ENCODE data around the gene FGD3. TPM values are rescaled to one million over a fixed set of nuclear protein-coding genes. Genes with fewer than 3 reads are reported as not detected.

The FGD3 gene
- total RNA-seq, 1 experiment from 2014 or later, result 0.09 TPM

DNA sequence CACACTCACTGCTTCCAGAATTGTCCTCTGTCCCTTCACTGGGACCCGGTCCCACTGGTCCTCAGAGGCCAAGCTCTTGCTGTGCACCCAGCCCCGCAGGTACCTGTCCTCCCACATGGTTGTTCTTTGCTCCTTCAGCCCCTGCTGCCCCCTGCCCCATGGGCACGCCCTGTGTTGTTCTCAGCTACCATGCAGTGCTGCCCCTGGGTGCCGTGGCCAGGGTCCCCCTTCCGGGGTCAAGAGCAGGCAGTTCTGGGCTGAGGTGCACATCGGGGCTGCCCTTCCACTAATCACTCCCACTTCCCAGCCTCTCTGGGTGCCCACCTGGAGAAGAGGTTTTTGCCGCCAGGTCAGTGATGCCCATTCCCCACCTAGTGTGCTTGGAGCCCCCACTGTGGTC is 79.3 kb downstream of the FGD3 start:
- DNase-seq (ENCODE audit: low spot score), result no peak
- no peak overlapping the region for H3K4me3 ChIP-seq (ENCODE audit: low read depth, low read length, poor library complexity, severe bottlenecking)
- H3K27ac ChIP-seq (ENCODE audit: low read depth, low read length, poor library complexity, severe bottlenecking), result no peak overlapping the region
- H3K36me3 ChIP-seq (ENCODE audit: insufficient read depth, low read length, poor library complexity, severe bottlenecking), result no peaks in the 10 kb centered on the region
- H3K9me3 ChIP-seq (ENCODE audit: low read depth, low read length, poor library complexity, severe bottlenecking), result no peaks in the 10 kb centered on the region
- H3K27me3 ChIP-seq (replicated peaks; ENCODE audit: insufficient read depth, low read depth, low read length, poor library complexity), result no peaks in the 10 kb centered on the region
- no TSS peak for BruUV-seq (replicated peaks)
- POLR2A ChIA-PET (ENCODE audit: low non-redundant PET), result no interaction called here
- H3K4me1 ChIP-seq (ENCODE audit: insufficient read depth, low read length, poor library complexity, severe bottlenecking), result peaks cover 13% of the 10 kb centered on the region
- intact Hi-C loops (cut with micrococcal nuclease; ENCODE audit: unreplicated experiment), result no loop called here
- TF ChIP-seq, protein P1, sequence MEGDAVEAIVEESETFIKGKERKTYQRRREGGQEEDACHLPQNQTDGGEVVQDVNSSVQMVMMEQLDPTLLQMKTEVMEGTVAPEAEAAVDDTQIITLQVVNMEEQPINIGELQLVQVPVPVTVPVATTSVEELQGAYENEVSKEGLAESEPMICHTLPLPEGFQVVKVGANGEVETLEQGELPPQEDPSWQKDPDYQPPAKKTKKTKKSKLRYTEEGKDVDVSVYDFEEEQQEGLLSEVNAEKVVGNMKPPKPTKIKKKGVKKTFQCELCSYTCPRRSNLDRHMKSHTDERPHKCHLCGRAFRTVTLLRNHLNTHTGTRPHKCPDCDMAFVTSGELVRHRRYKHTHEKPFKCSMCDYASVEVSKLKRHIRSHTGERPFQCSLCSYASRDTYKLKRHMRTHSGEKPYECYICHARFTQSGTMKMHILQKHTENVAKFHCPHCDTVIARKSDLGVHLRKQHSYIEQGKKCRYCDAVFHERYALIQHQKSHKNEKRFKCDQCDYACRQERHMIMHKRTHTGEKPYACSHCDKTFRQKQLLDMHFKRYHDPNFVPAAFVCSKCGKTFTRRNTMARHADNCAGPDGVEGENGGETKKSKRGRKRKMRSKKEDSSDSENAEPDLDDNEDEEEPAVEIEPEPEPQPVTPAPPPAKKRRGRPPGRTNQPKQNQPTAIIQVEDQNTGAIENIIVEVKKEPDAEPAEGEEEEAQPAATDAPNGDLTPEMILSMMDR (conservative IDR thresholded peaks at IDR 0.05; ENCODE audit: low read depth, low read length), result no peak
- no peak for TF ChIP-seq EZH2 (IDR thresholded peaks at IDR 0.05; ENCODE audit: borderline replicate concordance, low read depth, low read length, poor library complexity, severe bottlenecking)
- CTCF ChIA-PET, result no interaction called here

DNA sequence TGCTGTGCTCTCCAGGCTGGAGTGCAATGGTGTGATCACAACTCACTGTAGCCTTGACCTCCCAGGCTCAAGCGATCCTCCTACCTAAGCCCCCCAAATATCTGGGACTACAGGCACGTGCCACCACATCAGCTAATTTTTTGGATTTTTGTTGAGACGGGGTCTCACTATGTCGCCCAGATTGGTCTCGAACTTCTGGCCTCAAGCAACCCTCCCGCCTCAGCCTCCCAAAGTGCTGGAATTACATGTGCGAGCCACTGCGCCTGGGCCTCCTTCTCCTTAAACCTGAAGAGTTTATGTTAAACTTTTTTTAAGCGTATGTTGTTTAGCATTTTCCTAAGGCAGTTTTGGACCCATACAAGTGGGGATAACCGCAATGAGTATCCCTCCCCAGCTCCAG is 80.4 kb downstream of the FGD3 start:
- H3K36me3 ChIP-seq (ENCODE audit: insufficient read depth, low read length, poor library complexity, severe bottlenecking), result no peaks in the 10 kb centered on the region
- intact Hi-C loops (cut with micrococcal nuclease; ENCODE audit: unreplicated experiment), result no loop called here
- H3K27me3 ChIP-seq (replicated peaks; ENCODE audit: insufficient read depth, low read depth, low read length, poor library complexity), result no peaks in the 10 kb centered on the region
- no peak for DNase-seq (ENCODE audit: low spot score)
- CTCF ChIA-PET, result interaction anchor here (0.6 kb wide), 1 partner anchor 1082 kb away, joined by 5 read pairs; no protein-coding TSS in a partner anchor
- POLR2A ChIA-PET (ENCODE audit: low non-redundant PET), result no interaction called here
- BruUV-seq (replicated peaks), result no TSS peak
- no peak overlapping the region for H3K27ac ChIP-seq (ENCODE audit: low read depth, low read length, poor library complexity, severe bottlenecking)
- no peaks in the 10 kb centered on the region for H3K9me3 ChIP-seq (ENCODE audit: low read depth, low read length, poor library complexity, severe bottlenecking)
- TF ChIP-seq, protein P1 (conservative IDR thresholded peaks at IDR 0.05; ENCODE audit: low read depth, low read length), result no peak
- no peak for TF ChIP-seq EZH2 (IDR thresholded peaks at IDR 0.05; ENCODE audit: borderline replicate concordance, low read depth, low read length, poor library complexity, severe bottlenecking)
- no peak overlapping the region for H3K4me3 ChIP-seq (ENCODE audit: low read depth, low read length, poor library complexity, severe bottlenecking)
- peaks cover 13% of the 10 kb centered on the region for H3K4me1 ChIP-seq (ENCODE audit: insufficient read depth, low read length, poor library complexity, severe bottlenecking)

DNA sequence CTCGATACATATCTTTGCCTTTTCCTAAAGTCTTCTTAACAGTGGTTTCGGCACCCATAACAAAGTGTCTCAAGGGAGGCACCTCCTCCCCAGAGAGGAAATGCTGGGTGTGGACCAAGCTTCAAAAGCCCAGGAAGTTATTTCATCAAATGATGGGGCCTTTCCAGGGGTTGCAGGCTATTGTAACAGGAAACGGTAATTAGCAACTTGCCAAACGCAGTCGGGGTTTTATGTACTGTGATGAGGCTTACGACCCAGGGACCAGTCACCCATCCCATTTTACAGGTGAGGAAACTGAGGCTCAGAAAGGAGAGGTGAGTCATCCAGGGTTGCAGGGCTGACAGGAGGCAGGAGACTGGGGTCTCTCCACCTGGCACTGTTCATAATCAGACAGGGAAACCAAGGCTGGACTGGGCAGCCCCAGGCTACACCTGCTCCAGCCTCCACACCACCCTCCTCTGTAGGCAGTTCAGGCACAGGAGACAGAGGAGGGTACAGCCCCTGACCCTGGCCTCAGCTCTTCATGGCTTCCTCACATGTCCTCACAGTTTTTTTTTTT is 81.2 kb downstream of the FGD3 start:
- peak; percentile 73 for DNase-seq (ENCODE audit: low spot score)
- H3K4me3 ChIP-seq (ENCODE audit: low read depth, low read length, poor library complexity, severe bottlenecking), result no peak overlapping the region
- CTCF ChIA-PET, result no interaction called here
- H3K36me3 ChIP-seq (ENCODE audit: insufficient read depth, low read length, poor library complexity, severe bottlenecking), result no peaks in the 10 kb centered on the region
- no peaks in the 10 kb centered on the region for H3K27me3 ChIP-seq (replicated peaks; ENCODE audit: insufficient read depth, low read depth, low read length, poor library complexity)
- BruUV-seq (replicated peaks), result no TSS peak
- POLR2A ChIA-PET (ENCODE audit: low non-redundant PET), result interaction anchor here (0.6 kb wide), 1 partner anchor 974 kb away, joined by 6 read pairs; no protein-coding TSS in a partner anchor
- intact Hi-C loops (cut with micrococcal nuclease; ENCODE audit: unreplicated experiment), result no loop called here
- no peak overlapping the region for H3K27ac ChIP-seq (ENCODE audit: low read depth, low read length, poor library complexity, severe bottlenecking)
- no peaks in the 10 kb centered on the region for H3K9me3 ChIP-seq (ENCODE audit: low read depth, low read length, poor library complexity, severe bottlenecking)
- peaks cover 13% of the 10 kb centered on the region for H3K4me1 ChIP-seq (ENCODE audit: insufficient read depth, low read length, poor library complexity, severe bottlenecking)
- TF ChIP-seq EZH2 (IDR thresholded peaks at IDR 0.05; ENCODE audit: borderline replicate concordance, low read depth, low read length, poor library complexity, severe bottlenecking), result no peak
- TF ChIP-seq, protein P1 (conservative IDR thresholded peaks at IDR 0.05; ENCODE audit: low read depth, low read length), result no peak

Measured in A673 (cell line).